IPS DF 6.9 (cell line): ENCODE measurements around the gene BOD1.

Source experiments
- DNase-seq: peaks from one replicate; pipeline ENCODE4 v3.0.0-alpha.2; 2013; ENCODE audit warnings: low read depth, low spot score
- H3K27ac ChIP-seq: one replicate; pipeline ENCODE4 v1.5.1; 2013; ENCODE audit warnings: low read length, control low read depth
- H3K27me3 ChIP-seq: 2 replicates; pipeline ENCODE4 v1.6.1; 2013; ENCODE audit warnings: mild to moderate bottlenecking, low read length; ENCODE audit not compliant: control insufficient read depth, insufficient read depth
- H3K36me3 ChIP-seq: 2 replicates; pipeline ENCODE4 v1.6.1; 2013; ENCODE audit warnings: low read length; ENCODE audit not compliant: control insufficient read depth, insufficient read depth
- H3K4me1 ChIP-seq: 2 replicates; pipeline ENCODE4 v1.6.1; 2013; ENCODE audit warnings: low read length; ENCODE audit not compliant: control insufficient read depth, insufficient read depth
- H3K4me3 ChIP-seq: 2 replicates; pipeline ENCODE4 v1.5.1; 2013; ENCODE audit warnings: mild to moderate bottlenecking, low read length
- H3K9me3 ChIP-seq: 2 replicates; pipeline ENCODE4 v1.6.1; 2013; ENCODE audit warnings: low read length, inconsistent platforms; ENCODE audit not compliant: control insufficient read depth, insufficient read depth
- WGBS: extraction: QIAGEN DNeasy Blood & Tissue Kit; methylation state at CpG from one replicate; pipeline ENCODE4 v1.1.7; 2013; ENCODE audit warnings: mixed read lengths, missing lambda C conversion rate; ENCODE audit not compliant: insufficient read length, insufficient coverage; 5-methylcytosine and 5-hydroxymethylcytosine counted together

Gene BOD1

GRCh38 chr5:173640156-173640804, 23.8 kb upstream of the BOD1 start:
- Histone ChIP-seq H3K27ac (no peak overlapping the region), H3K36me3 (no peaks in the 10 kb centered on the region), H3K9me3 (no peaks in the 10 kb centered on the region), H3K27me3 (no peaks in the 10 kb centered on the region), H3K4me1 (peaks cover 6% of the 10 kb centered on the region), H3K4me3 (no peak overlapping the region)
- no CpG with 5 or more reads among the region's 4 CpGs for WGBS
- no peak for DNase-seq

- WGBS, result no CpG with 5 or more reads among the region's 10 CpGs
- Histone ChIP-seq H3K27me3 (no peaks in the 10 kb centered on the region), H3K27ac (no peak overlapping the region), H3K4me3 (no peak overlapping the region), H3K4me1 (peaks cover 3% of the 10 kb centered on the region), H3K36me3 (no peaks in the 10 kb centered on the region), H3K9me3 (no peaks in the 10 kb centered on the region)
- no peak for DNase-seq
These were observed 21.9 kb upstream of the BOD1 start for GRCh38 chr5:173638126-173639040.

- Histone ChIP-seq H3K36me3 (no peaks in the 10 kb centered on the region), H3K9me3 (no peaks in the 10 kb centered on the region), H3K4me3 (no peak overlapping the region), H3K27me3 (no peaks in the 10 kb centered on the region), H3K4me1 (peaks cover 3% of the 10 kb centered on the region), H3K27ac (no peak overlapping the region)
- DNase-seq, result no peak
- WGBS, result no CpG with 5 or more reads among the region's 7 CpGs
These were observed 20.9 kb upstream of the BOD1 start for GRCh38 chr5:173637340-173637739.

- no peaks in the 10 kb centered on the region for H3K9me3 ChIP-seq
- H3K4me1 ChIP-seq, result peaks cover under 1% of the 10 kb centered on the region; the same call in 1 of the 2 replicates
- no peaks in the 10 kb centered on the region for H3K36me3 ChIP-seq
- H3K4me3 ChIP-seq, result no peak overlapping the region
- no peak for DNase-seq
- H3K27me3 ChIP-seq, result no peaks in the 10 kb centered on the region
- no peak overlapping the region for H3K27ac ChIP-seq
- WGBS, result no CpG with 5 or more reads among the region's 4 CpGs
These were observed 18.1 kb upstream of the BOD1 start for GRCh38 chr5:173634465-173634983.

GRCh38 chr5:173633304-173633703, 16.9 kb upstream of the BOD1 start:
- no CpG with 5 or more reads among the region's 10 CpGs for WGBS
- Histone ChIP-seq H3K27ac (no peak overlapping the region), H3K27me3 (no peaks in the 10 kb centered on the region), H3K36me3 (no peaks in the 10 kb centered on the region), H3K4me3 (no peak overlapping the region), H3K4me1 (peaks cover 7% of the 10 kb centered on the region; the same call in 1 of the 2 replicates), H3K9me3 (no peaks in the 10 kb centered on the region)
- no peak for DNase-seq

- Histone ChIP-seq H3K36me3 (no peaks in the 10 kb centered on the region), H3K9me3 (no peaks in the 10 kb centered on the region), H3K27ac (no peak overlapping the region), H3K4me3 (no peak overlapping the region), H3K4me1 (peaks cover 8% of the 10 kb centered on the region; the same call in 1 of the 2 replicates), H3K27me3 (no peaks in the 10 kb centered on the region)
- no peak for DNase-seq
- WGBS, result 100% methylated on average over 2 of the region's 3 CpGs
These were observed 15.0 kb upstream of the BOD1 start for GRCh38 chr5:173631478-173631877.

- H3K36me3 ChIP-seq, result no peaks in the 10 kb centered on the region
- H3K27ac ChIP-seq, result no peak overlapping the region
- peaks cover 8% of the 10 kb centered on the region; the same call in 1 of the 2 replicates for H3K4me1 ChIP-seq
- WGBS, result no CpG with 5 or more reads among the region's 6 CpGs
- no peak for DNase-seq
- no peaks in the 10 kb centered on the region for H3K9me3 ChIP-seq
- no peaks in the 10 kb centered on the region for H3K27me3 ChIP-seq
- H3K4me3 ChIP-seq, result no peak overlapping the region
These were observed 14.4 kb upstream of the BOD1 start for GRCh38 chr5:173630724-173631365.

GRCh38 chr5:173629628-173630027, 13.2 kb upstream of the BOD1 start:
- DNase-seq, result peak; percentile 37
- WGBS, result no CpG with 5 or more reads among the region's 1 CpG
- H3K9me3 ChIP-seq, result no peaks in the 10 kb centered on the region
- no peak overlapping the region for H3K27ac ChIP-seq
- no peaks in the 10 kb centered on the region for H3K27me3 ChIP-seq
- no peaks in the 10 kb centered on the region for H3K36me3 ChIP-seq
- H3K4me1 ChIP-seq, result peaks cover 8% of the 10 kb centered on the region; the same call in 1 of the 2 replicates
- no peak overlapping the region for H3K4me3 ChIP-seq

GRCh38 chr5:173628501-173628900, 12.1 kb upstream of the BOD1 start:
- WGBS, result no CpG with 5 or more reads among the region's 6 CpGs
- H3K27ac ChIP-seq, result no peak overlapping the region

GRCh38 chr5:173627860-173628392, 11.5 kb upstream of the BOD1 start:
- H3K4me3 ChIP-seq, result no peak overlapping the region
- peaks cover 8% of the 10 kb centered on the region; the same call in 1 of the 2 replicates for H3K4me1 ChIP-seq
- H3K9me3 ChIP-seq, result no peaks in the 10 kb centered on the region
- DNase-seq, result no peak
- H3K36me3 ChIP-seq, result no peaks in the 10 kb centered on the region
- no peaks in the 10 kb centered on the region for H3K27me3 ChIP-seq
- no peak overlapping the region for H3K27ac ChIP-seq
- whole genome bisulfite sequencing, result no CpG with 5 or more reads among the region's 11 CpGs

More at GRCh38 chr5:173628501-173628900, 12.1 kb upstream of the BOD1 start:
- Histone ChIP-seq H3K9me3 (no peaks in the 10 kb centered on the region), H3K27me3 (no peaks in the 10 kb centered on the region), H3K36me3 (no peaks in the 10 kb centered on the region), H3K4me1 (peaks cover 8% of the 10 kb centered on the region; the same call in 1 of the 2 replicates), H3K4me3 (no peak overlapping the region)
- no peak for DNase-seq
